ENCODE results near the gene OR10AD1.

OR10AD1 gene

GRCh38 chr12:48191096-48191495 is 12.0 kb downstream of the OR10AD1 start:
- DNase-seq (ENCODE audit: low spot score): no peak

DNA sequence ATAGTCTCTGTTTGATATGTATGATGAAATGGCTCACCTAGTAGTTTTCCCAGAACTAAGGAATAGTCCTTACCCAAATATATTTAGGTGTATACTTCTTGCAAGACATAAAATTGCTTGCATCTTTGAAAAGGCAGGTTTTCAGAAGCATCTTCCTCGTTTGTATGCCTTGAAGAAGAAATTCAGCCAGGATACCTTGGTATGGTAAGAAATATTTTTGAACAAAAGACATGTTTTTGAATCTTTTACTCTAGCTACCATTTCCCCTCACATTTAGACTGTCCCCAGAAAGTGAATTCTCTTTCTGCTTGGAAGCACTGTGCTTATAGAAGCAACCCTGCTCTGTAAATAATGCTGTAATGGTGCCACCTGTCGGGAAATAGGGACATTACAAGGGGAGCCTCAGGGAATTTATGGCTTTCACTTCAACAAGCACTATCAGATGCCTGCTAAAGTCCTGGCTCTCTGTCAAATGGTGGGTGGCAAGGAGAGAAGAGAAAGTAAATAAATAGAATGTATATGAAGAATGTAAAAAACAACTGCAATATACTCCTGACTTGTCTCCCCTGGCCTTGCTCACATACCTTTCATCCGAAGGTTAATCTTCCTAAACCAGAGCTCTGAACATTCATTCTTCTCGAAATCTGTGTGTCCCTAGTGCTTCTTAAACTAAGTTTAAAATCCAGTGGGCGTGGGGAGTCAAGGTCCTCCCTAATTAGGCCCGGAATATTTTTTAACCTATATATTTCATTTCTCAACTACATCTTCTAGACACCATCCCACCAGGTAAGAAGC is 13.6 kb downstream of the OR10AD1 start:
- peak; percentile 64 for DNase-seq (ENCODE audit: low spot score)

GRCh38 chr12:48187916-48188695 is 15.0 kb downstream of the OR10AD1 start:
- DNase-seq (ENCODE audit: low spot score): no peak

DNA sequence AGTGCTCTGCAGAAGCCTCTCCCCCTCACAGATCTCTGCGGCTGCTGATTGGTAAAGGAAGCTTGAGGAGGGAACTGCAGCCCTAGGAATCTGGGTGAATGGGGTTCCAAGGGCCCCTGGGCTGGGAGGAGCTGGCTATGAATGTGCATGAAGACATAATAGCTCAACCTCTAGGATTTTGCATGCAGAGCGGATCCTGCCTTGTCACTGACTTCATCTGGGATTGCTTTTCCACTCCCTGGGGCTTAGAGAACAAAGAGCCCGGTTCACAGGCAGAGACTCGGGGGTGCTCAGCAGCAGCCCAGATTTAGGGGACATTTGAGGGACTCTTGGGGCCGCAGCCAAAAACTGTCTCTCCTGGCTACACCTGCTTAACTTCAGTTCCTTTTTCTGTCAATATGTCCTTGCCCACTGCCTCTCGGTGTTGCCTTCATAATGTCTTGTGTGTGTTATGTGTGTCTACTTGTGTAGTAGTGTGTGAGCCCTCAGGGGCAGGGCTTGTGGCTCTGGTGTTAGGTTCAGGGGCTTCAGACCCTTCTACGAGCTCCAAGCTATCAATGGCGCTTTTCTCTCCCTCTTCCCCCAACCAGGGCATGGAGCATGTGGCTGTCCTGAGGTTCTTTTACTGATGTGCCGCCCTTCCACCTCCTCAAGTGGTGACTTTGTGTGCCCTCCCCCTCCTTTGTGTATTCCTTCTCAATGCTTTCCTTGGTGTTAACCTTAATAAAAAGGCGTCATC is 17.7 kb downstream of the OR10AD1 start:
- peak; percentile 25 for DNase-seq (ENCODE audit: low spot score)

- no peak for DNase-seq (ENCODE audit: low spot score)
Measured at GRCh38 chr12:48184549-48184922, 18.6 kb downstream of the OR10AD1 start.

DNA sequence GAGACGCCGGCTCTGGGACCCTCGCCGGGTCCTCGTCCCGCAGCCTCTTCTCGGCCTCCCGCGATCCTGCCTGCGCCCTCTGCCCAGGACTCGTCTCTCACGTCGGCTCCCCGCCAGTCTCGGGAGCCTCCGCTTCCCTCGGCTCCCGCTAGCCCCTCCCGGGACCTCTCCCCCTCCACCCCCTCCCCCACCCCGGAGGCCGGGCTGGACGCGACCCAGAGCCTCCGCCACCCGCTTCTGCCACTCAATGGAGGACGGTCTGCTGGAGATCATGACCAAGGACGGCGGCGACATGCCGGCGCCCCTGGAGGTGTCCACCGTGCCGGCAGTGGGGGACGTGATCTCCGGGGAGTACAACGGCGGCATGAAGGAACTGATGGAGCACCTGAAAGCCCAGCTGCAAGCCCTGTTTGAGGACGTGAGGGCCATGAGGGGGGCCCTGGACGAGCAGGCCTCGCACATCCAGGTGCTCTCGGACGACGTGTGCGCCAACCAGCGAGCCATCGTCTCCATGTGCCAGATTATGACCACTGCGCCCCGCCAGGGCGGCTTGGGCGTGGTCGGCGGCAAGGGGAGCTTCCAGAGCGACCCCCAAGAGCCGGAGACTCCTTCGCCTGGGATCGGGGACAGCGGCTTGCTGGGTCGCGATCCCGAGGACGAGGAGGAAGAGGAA is 19.1 kb downstream of the OR10AD1 start:
- no peak for DNase-seq (ENCODE audit: low spot score)

- peak; percentile 80 for DNase-seq (ENCODE audit: low spot score)
Measured at GRCh38 chr12:48183091-48183875, 19.8 kb downstream of the OR10AD1 start, which contains the start of gene CCDC184. TSS of gene CCDC184 (plus strand) at chr12:48183644. CDS start at chr12:48184123, 479 bp downstream.

DNA sequence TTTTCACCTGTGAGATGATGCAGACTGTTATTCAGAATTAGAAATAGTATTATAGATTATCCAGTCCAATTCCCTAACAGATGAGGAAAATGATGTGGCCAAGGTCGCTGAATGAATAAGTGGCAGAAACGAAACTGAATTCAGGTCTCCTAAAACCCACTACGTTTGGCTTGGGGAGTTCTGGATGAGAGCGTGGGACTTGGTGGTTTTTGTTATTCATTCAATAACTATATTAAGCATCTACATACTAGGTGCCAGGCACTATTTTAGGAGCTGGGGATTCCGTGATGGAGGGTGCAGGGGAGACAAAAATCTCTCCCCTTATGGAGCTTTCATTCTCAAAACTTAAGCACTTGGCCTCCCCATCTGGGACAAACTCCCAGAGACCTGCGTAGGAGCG is 20.5 kb downstream of the OR10AD1 start:
- DNase-seq (ENCODE audit: low spot score): no peak

- DNase-seq (ENCODE audit: low spot score): no peak
Measured at GRCh38 chr12:48180857-48181495, 22.1 kb downstream of the OR10AD1 start.

GRCh38 chr12:48180424-48180823 is 22.7 kb downstream of the OR10AD1 start:
- DNase-seq (ENCODE audit: low spot score): no peak

DNA sequence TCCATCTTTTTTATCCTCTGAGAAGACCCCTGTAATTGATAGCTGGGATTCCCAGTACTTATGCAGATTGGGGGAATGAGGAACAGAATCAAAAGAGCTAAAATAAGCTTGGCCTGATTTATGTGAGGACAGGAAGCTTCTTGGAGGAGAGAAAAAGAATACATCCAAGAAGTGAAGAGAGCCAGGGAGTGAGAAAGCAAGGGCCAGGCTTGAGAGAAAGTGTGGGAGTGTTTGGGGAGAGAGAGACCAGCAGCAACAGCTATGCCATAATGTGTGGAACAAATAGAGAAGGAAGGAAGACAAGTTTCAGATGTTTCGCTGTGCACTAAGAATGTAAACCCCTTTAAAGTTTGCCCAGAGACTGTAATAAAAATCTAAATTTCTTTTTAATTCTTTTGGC is 23.6 kb downstream of the OR10AD1 start:
- DNase-seq (ENCODE audit: low spot score): no peak

GRCh38 chr12:48177982-48178381 is 25.1 kb downstream of the OR10AD1 start:
- DNase-seq (ENCODE audit: low spot score): no peak

DNA sequence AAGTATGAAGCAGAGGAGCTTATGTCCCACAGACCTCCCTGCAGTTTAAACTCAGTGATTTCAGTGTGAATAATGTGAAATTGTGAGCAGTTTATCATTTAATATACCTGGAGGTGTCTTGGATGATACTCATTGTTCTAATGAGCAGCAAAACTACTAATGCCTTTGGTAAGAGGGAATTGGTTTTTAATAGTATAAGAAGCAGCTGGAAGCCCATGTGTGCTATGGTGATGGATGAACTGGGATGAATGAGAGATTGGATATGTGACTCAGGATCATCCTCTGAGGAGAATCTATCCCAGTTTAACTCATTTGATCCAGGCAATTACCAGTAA is 26.7 kb downstream of the OR10AD1 start:
- no peak for DNase-seq (ENCODE audit: low spot score)

GRCh38 chr12:48175613-48176416 is 27.3 kb downstream of the OR10AD1 start:
- DNase-seq (ENCODE audit: low spot score): no peak

- no peak for DNase-seq (ENCODE audit: low spot score)
Measured at GRCh38 chr12:48169011-48169410, 34.1 kb downstream of the OR10AD1 start.

- peak; percentile 67 for DNase-seq (ENCODE audit: low spot score)
Measured at GRCh38 chr12:48165089-48165981, 37.8 kb downstream of the OR10AD1 start.

DNA sequence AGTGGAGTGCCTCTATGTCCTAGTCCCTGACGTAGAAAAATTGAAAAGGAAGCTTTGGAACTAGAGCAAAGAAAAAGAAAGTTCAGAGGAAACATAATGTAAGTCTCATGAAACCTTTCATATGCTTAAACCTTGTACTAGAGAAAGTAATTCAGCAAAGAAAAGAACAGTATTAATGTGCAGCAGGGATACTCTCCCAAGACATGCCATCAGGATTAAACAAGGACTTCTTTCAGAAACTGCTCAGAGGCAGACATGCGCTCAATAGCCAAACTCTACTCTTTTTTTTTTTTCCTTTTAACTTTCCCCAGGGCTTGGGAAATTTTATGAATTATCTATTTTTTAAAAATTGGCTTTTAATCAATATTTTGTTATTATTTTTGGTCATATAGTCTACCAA is 38.6 kb downstream of the OR10AD1 start:
- DNase-seq (ENCODE audit: low spot score): no peak

GRCh38 chr12:48163150-48163747 is 39.8 kb downstream of the OR10AD1 start:
- DNase-seq (ENCODE audit: low spot score): no peak

- no peak for DNase-seq (ENCODE audit: low spot score)
Measured at GRCh38 chr12:48160807-48161206, 42.3 kb downstream of the OR10AD1 start.

Measured in iPS-NIHi11 (cell line).